Large intestine (tissue), 12 donors: Measurements from ENCODE around the gene AURKAIP1. TPM values are rescaled to one million over a fixed set of nuclear protein-coding genes. Genes with fewer than 3 reads are reported as not detected.

Source experiments
- DNase-seq, 2 donors: peaks; one replicate each; pipeline versions ENCODE4 v3.0.0 to v3.0.0-alpha.2; 2013
- H3K27ac ChIP-seq: one replicate; pipeline ENCODE4 v1.5.1; 2013; ENCODE audit warnings: low read length
- H3K27me3 ChIP-seq: 2 replicates; pipeline ENCODE4 v1.6.1; 2013; ENCODE audit warnings: low read length; ENCODE audit not compliant: control insufficient read depth, insufficient read depth
- H3K36me3 ChIP-seq: 2 replicates; pipeline ENCODE4 v1.6.1; 2013; ENCODE audit warnings: low read length; ENCODE audit not compliant: control insufficient read depth, insufficient read depth
- H3K4me1 ChIP-seq: one replicate; pipeline ENCODE4 v1.6.1; 2013; ENCODE audit warnings: low read length; ENCODE audit not compliant: control insufficient read depth, insufficient read depth
- H3K4me3 ChIP-seq: one replicate; pipeline ENCODE4 v1.5.1; 2013; ENCODE audit warnings: low read length
- H3K9me3 ChIP-seq: one replicate; pipeline ENCODE4 v1.6.1; 2013; ENCODE audit warnings: mild to moderate bottlenecking, low read depth, low read length, moderate library complexity; ENCODE audit not compliant: control insufficient read depth
- WGBS: methylation state at CpG from one replicate; pipeline ENCODE4 v1.1.5; 2013; ENCODE audit warnings: low lambda C conversion rate; ENCODE audit not compliant: insufficient coverage; 5-methylcytosine and 5-hydroxymethylcytosine counted together
- long read RNA-seq, 11 donors: transcript quantifications; one replicate each; lab custom pipeline, GENCODE V29; 2026
- polyA plus RNA-seq: library from polyadenylated mRNA; unstranded; fragments of 120-200 nt; gene quantifications from one replicate; pipeline ENCODE4 v1.2.1, GENCODE V29; 2013

The AURKAIP1 gene
- 88.4 TPM for polyA plus RNA-seq
- long read RNA-seq, donor 1, transcript AURKAIP1-202 (4 exons, 1,047 nt) = major isoform, 31 of 64 reads
- long read RNA-seq, donor 1, transcript AURKAIP1-203 (3 exons, 1,072 nt) = minor isoform, 6 of 64 reads
- long read RNA-seq, donor 1, transcript AURKAIP1-204 (4 exons, 875 nt) = minor isoform, 17 of 64 reads
- long read RNA-seq, donor 1, partial matches to known transcripts = 8 of 64 reads
- long read RNA-seq, donor 1, other reads (novel, unspliced or antisense) = 0 of 64 reads
- long read RNA-seq, donor 2, transcript AURKAIP1-203 (3 exons, 1,072 nt) = minor isoform, 8 of 143 reads
- long read RNA-seq, donor 2, transcript AURKAIP1-202 (4 exons, 1,047 nt) = major isoform, 70 of 143 reads
- long read RNA-seq, donor 2, transcript AURKAIP1-204 (4 exons, 875 nt) = minor isoform, 27 of 143 reads
- long read RNA-seq, donor 2, partial matches to known transcripts = 33 of 143 reads
- long read RNA-seq, donor 2, other reads (novel, unspliced or antisense) = 0 of 143 reads
- long read RNA-seq, donor 3 = 0 reads
- long read RNA-seq, donor 4, transcript AURKAIP1-204 (4 exons, 875 nt) = minor isoform, 5 of 18 reads
- long read RNA-seq, donor 4, transcript AURKAIP1-202 (4 exons, 1,047 nt) = major isoform, 12 of 18 reads
- long read RNA-seq, donor 4, partial matches to known transcripts = 0 of 18 reads
- long read RNA-seq, donor 4, other reads (novel, unspliced or antisense) = 0 of 18 reads
- long read RNA-seq, donor 5, transcript AURKAIP1-203 (3 exons, 1,072 nt) = minor isoform, 7 of 61 reads
- long read RNA-seq, donor 5, transcript AURKAIP1-204 (4 exons, 875 nt) = minor isoform, 14 of 61 reads
- long read RNA-seq, donor 5, transcript AURKAIP1-202 (4 exons, 1,047 nt) = major isoform, 31 of 61 reads
- long read RNA-seq, donor 5, partial matches to known transcripts = 6 of 61 reads
- long read RNA-seq, donor 5, other reads (novel, unspliced or antisense) = 0 of 61 reads
- long read RNA-seq, donor 6, transcript AURKAIP1-202 (4 exons, 1,047 nt) = major isoform, 53 of 115 reads
- long read RNA-seq, donor 6, transcript AURKAIP1-203 (3 exons, 1,072 nt) = minor isoform, 16 of 115 reads
- long read RNA-seq, donor 6, transcript AURKAIP1-204 (4 exons, 875 nt) = minor isoform, 29 of 115 reads
- long read RNA-seq, donor 6, partial matches to known transcripts = 14 of 115 reads
- long read RNA-seq, donor 6, other reads (novel, unspliced or antisense) = 0 of 115 reads
- long read RNA-seq, donor 7, transcript AURKAIP1-203 (3 exons, 1,072 nt) = minor isoform, 5 of 54 reads
- long read RNA-seq, donor 7, transcript AURKAIP1-202 (4 exons, 1,047 nt) = major isoform, 25 of 54 reads
- long read RNA-seq, donor 7, transcript AURKAIP1-204 (4 exons, 875 nt) = minor isoform, 11 of 54 reads
- long read RNA-seq, donor 7, partial matches to known transcripts = 10 of 54 reads
- long read RNA-seq, donor 7, other reads (novel, unspliced or antisense) = 0 of 54 reads
- long read RNA-seq, donor 8, transcript AURKAIP1-201 (4 exons, 798 nt) = minor isoform, 6 of 153 reads
- long read RNA-seq, donor 8, transcript AURKAIP1-204 (4 exons, 875 nt) = minor isoform, 27 of 153 reads
- long read RNA-seq, donor 8, transcript AURKAIP1-203 (3 exons, 1,072 nt) = minor isoform, 13 of 153 reads
- long read RNA-seq, donor 8, transcript AURKAIP1-202 (4 exons, 1,047 nt) = major isoform, 75 of 153 reads
- long read RNA-seq, donor 8, partial matches to known transcripts = 31 of 153 reads
- long read RNA-seq, donor 8, other reads (novel, unspliced or antisense) = 0 of 153 reads
- long read RNA-seq, donor 9, transcript AURKAIP1-203 (3 exons, 1,072 nt) = minor isoform, 15 of 116 reads
- long read RNA-seq, donor 9, transcript AURKAIP1-202 (4 exons, 1,047 nt) = major isoform, 56 of 116 reads
- long read RNA-seq, donor 9, transcript AURKAIP1-204 (4 exons, 875 nt) = minor isoform, 19 of 116 reads
- long read RNA-seq, donor 9, partial matches to known transcripts = 22 of 116 reads
- long read RNA-seq, donor 9, other reads (novel, unspliced or antisense) = 0 of 116 reads
- long read RNA-seq, donor 10, transcript AURKAIP1-202 (4 exons, 1,047 nt) = major isoform, 60 of 125 reads
- long read RNA-seq, donor 10, transcript AURKAIP1-203 (3 exons, 1,072 nt) = minor isoform, 14 of 125 reads
- long read RNA-seq, donor 10, transcript AURKAIP1-204 (4 exons, 875 nt) = minor isoform, 23 of 125 reads
- long read RNA-seq, donor 10, partial matches to known transcripts = 24 of 125 reads
- long read RNA-seq, donor 10, other reads (novel, unspliced or antisense) = 0 of 125 reads
- long read RNA-seq, donor 11, transcript AURKAIP1-203 (3 exons, 1,072 nt) = minor isoform, 12 of 92 reads
- long read RNA-seq, donor 11, transcript AURKAIP1-202 (4 exons, 1,047 nt) = major isoform, 44 of 92 reads
- long read RNA-seq, donor 11, transcript AURKAIP1-204 (4 exons, 875 nt) = minor isoform, 12 of 92 reads
- long read RNA-seq, donor 11, partial matches to known transcripts = 22 of 92 reads
- long read RNA-seq, donor 11, other reads (novel, unspliced or antisense) = 0 of 92 reads

GRCh38 chr1:1374929-1375662, at the start of gene AURKAIP1:
Gene AURKAIP1 (minus strand): TSS chr1:1375207. CDS start chr1:1374756, 451 bp downstream.
- peak; percentile 100 for DNase-seq
- peak within 1 kb of the TSS; percentile 79 for H3K27ac ChIP-seq
- peaks cover 34% of the 10 kb centered on the region for H3K4me1 ChIP-seq
- no peaks in the 10 kb centered on the region for H3K27me3 ChIP-seq
- H3K4me3 ChIP-seq = peak within 1 kb of the TSS; percentile 98
- H3K9me3 ChIP-seq = no peaks in the 10 kb centered on the region
- 0% methylated on average over 1 of the region's 85 CpGs for WGBS
- peaks cover 15% of the 10 kb centered on the region for H3K36me3 ChIP-seq

- DNase-seq = no peak
- WGBS = no CpG with 5 or more reads among the region's 15 CpGs
- H3K27ac ChIP-seq = no peak overlapping the region
Observed at GRCh38 chr1:1424707-1425106, 49.7 kb upstream of the AURKAIP1 start.

GRCh38 chr1:1423245-1423597, 48.2 kb upstream of the AURKAIP1 start:
- no peak for DNase-seq
- H3K4me3 ChIP-seq = no peak overlapping the region
- no CpG with 5 or more reads among the region's 7 CpGs for WGBS
- peaks cover 15% of the 10 kb centered on the region for H3K27me3 ChIP-seq
- peaks cover 5% of the 10 kb centered on the region for H3K9me3 ChIP-seq
- peaks cover 7% of the 10 kb centered on the region for H3K4me1 ChIP-seq
- no peaks in the 10 kb centered on the region for H3K36me3 ChIP-seq
- no peak overlapping the region for H3K27ac ChIP-seq

More at GRCh38 chr1:1424707-1425106, 49.7 kb upstream of the AURKAIP1 start:
- no peaks in the 10 kb centered on the region for H3K36me3 ChIP-seq
- peaks cover 12% of the 10 kb centered on the region for H3K27me3 ChIP-seq
- H3K4me1 ChIP-seq = peaks cover 13% of the 10 kb centered on the region
- H3K9me3 ChIP-seq = peaks cover 4% of the 10 kb centered on the region
- H3K4me3 ChIP-seq = no peak overlapping the region

- WGBS = 55% methylated on average over 2 of the region's 29 CpGs
- Histone ChIP-seq H3K36me3 (no peaks in the 10 kb centered on the region), H3K27ac (no peak overlapping the region), H3K4me3 (no peak overlapping the region), H3K4me1 (peaks cover 5% of the 10 kb centered on the region), H3K9me3 (peaks cover 3% of the 10 kb centered on the region), H3K27me3 (peaks cover 15% of the 10 kb centered on the region)
- DNase-seq = no peak
Observed at GRCh38 chr1:1422465-1423244, 47.6 kb upstream of the AURKAIP1 start.

GRCh38 chr1:1421907-1422464, 47.0 kb upstream of the AURKAIP1 start:
- H3K9me3 ChIP-seq = peaks cover 3% of the 10 kb centered on the region
- H3K27me3 ChIP-seq = peaks cover 15% of the 10 kb centered on the region
- H3K4me3 ChIP-seq = no peak overlapping the region
- DNase-seq = no peak
- peaks cover 5% of the 10 kb centered on the region for H3K4me1 ChIP-seq
- WGBS = no CpG with 5 or more reads among the region's 7 CpGs
- H3K36me3 ChIP-seq = no peaks in the 10 kb centered on the region
- no peak overlapping the region for H3K27ac ChIP-seq

- Histone ChIP-seq H3K27ac (no peak within 1 kb of the TSS), H3K4me3 (no peak within 1 kb of the TSS), H3K4me1 (peaks cover 1% of the 10 kb centered on the region), H3K9me3 (peaks cover 3% of the 10 kb centered on the region), H3K27me3 (peaks cover 15% of the 10 kb centered on the region), H3K36me3 (no peaks in the 10 kb centered on the region)
- DNase-seq = no peak
- WGBS = no CpG with 5 or more reads among the region's 18 CpGs
Observed at GRCh38 chr1:1421147-1421906, 46.3 kb upstream of the AURKAIP1 start, which contains the start of gene ANKRD65. Gene ANKRD65 (minus strand): TSS chr1:1421276. CDS start chr1:1421005, 271 bp downstream.

- peaks cover 15% of the 10 kb centered on the region for H3K27me3 ChIP-seq
- no peak overlapping the region for H3K4me3 ChIP-seq
- H3K9me3 ChIP-seq = peaks cover 3% of the 10 kb centered on the region
- no peaks in the 10 kb centered on the region for H3K36me3 ChIP-seq
- no CpG with 5 or more reads among the region's 12 CpGs for WGBS
- no peaks in the 10 kb centered on the region for H3K4me1 ChIP-seq
- H3K27ac ChIP-seq = no peak overlapping the region
- DNase-seq = no peak
Observed at GRCh38 chr1:1420654-1421141, 45.7 kb upstream of the AURKAIP1 start.
